Endothelial cell of umbilical vein (primary cell): ENCODE data around the gene MVK. TPM values are rescaled to one million over a fixed set of nuclear protein-coding genes. Genes with fewer than 3 reads are reported as not detected.

Experiments used
- BruUV-seq: library from RNA; stranded (reverse); fragments of 400-500 nt; replicated peaks from 2 replicates; lab custom pipeline; 2021; lab: Mats Ljungman, UMichigan
- CTCF ChIA-PET: fragments of 300-600, 350-600 bp; sonication (Branson Sonifier 250); formaldehyde crosslinking; loops from one replicate; lab custom pipeline; 2021; ENCODE audit warnings: antibody characterized with exemption, inconsistent platforms; lab: Charles Lee
- POLR2A ChIA-PET: fragments of 300-600, 350-600 bp; sonication (Branson Sonifier 250); formaldehyde crosslinking; loops from one replicate; lab custom pipeline; 2021; ENCODE audit warnings: antibody characterized with exemption, inconsistent platforms; lab: Charles Lee
- DNase-seq: peaks from one replicate; pipeline ENCODE4 v3.0.0-alpha.2; 2011; ENCODE audit warnings: low read depth, low spot score
- FAIRE-seq: peaks from 2 replicates; lab custom pipeline; 2011; peaks lifted over from hg19 to GRCh38; lab: Jason Lieb, UNC
- H2AFZ ChIP-seq: 2 replicates; pipeline ENCODE4 v1.6.0; 2012; ENCODE audit warnings: low read depth, low read length, control low read depth, inconsistent platforms
- H3K27ac ChIP-seq: 2 replicates; pipeline ENCODE4 v1.5.1; 2011; ENCODE audit warnings: low read depth, mild to moderate bottlenecking, control low read depth, low read length, moderate library complexity; ENCODE audit not compliant: insufficient read depth
- H3K27me3 ChIP-seq, 2 experiments: 2 replicates each; pipeline versions ENCODE4 v1.6.0 to v1.6.1; 2011; ENCODE audit warnings: low read length in 2 of 2, mixed read lengths in 1 of 2; ENCODE audit not compliant: control insufficient read depth in 2 of 2, insufficient read depth in 2 of 2
- H3K36me3 ChIP-seq, 2 experiments: 2 replicates in 1 of 2; 3 replicates in 1 of 2; pipeline ENCODE4 v1.5.1; 2011; ENCODE audit warnings: low read length in 2 of 2, mild to moderate bottlenecking in 1 of 2, moderate library complexity in 1 of 2; ENCODE audit not compliant: control insufficient read depth in 2 of 2, insufficient read depth in 2 of 2; ENCODE audit errors: extremely low read depth in 1 of 2
- H3K4me1 ChIP-seq: 3 replicates; pipeline ENCODE4 v1.5.1; 2011; ENCODE audit warnings: mild to moderate bottlenecking, low read length; ENCODE audit not compliant: control insufficient read depth, insufficient read depth; ENCODE audit errors: extremely low read depth
- H3K4me2 ChIP-seq: 2 replicates; pipeline ENCODE4 v1.6.1; 2011; ENCODE audit warnings: low read length, control low read depth, mixed read lengths; ENCODE audit not compliant: insufficient read depth
- H3K4me3 ChIP-seq, 3 experiments: fragments of 200-600 bp in 1 of 3; sonication (generic), shearing (Covaris generic) in 1 of 3; replicated peaks in 1 of 3; 2 replicates each; pipeline ENCODE4 v1.5.1; 2011 to 2016; ENCODE audit warnings: control low read depth in 3 of 3, low read length in 3 of 3, mild to moderate bottlenecking in 2 of 3, inconsistent platforms in 1 of 3, low read depth in 1 of 3, moderate library complexity in 1 of 3; ENCODE audit not compliant: insufficient read depth in 1 of 3
- H3K79me2 ChIP-seq: 2 replicates; pipeline ENCODE4 v1.6.0; 2012; ENCODE audit warnings: low read length, inconsistent platforms; ENCODE audit not compliant: control insufficient read depth, insufficient read depth
- H3K9ac ChIP-seq: replicated peaks from 2 replicates; pipeline ENCODE3; 2011; ENCODE audit warnings: low read length, control low read depth; ENCODE audit not compliant: insufficient read depth; ENCODE audit errors: extremely low read depth
- H3K9me1 ChIP-seq: replicated peaks from 3 replicates; pipeline ENCODE4 v1.6.0; 2011; ENCODE audit warnings: mild to moderate bottlenecking, low read length; ENCODE audit not compliant: control insufficient read depth, insufficient read depth; ENCODE audit errors: extremely low read depth
- H3K9me3 ChIP-seq: replicated peaks from 2 replicates; pipeline ENCODE4 v1.5.1; 2012; ENCODE audit warnings: low read length, inconsistent platforms; ENCODE audit not compliant: control insufficient read depth, insufficient read depth
- H4K20me1 ChIP-seq: replicated peaks from 2 replicates; pipeline ENCODE3; 2011; ENCODE audit warnings: mild to moderate bottlenecking, low read length; ENCODE audit not compliant: control insufficient read depth, insufficient read depth; ENCODE audit errors: extremely low read depth
- EZH2 ChIP-seq: IDR thresholded peaks from 2 replicates; pipeline ENCODE4 v1.6.1; 2012; ENCODE audit warnings: borderline replicate concordance, low read depth, mild to moderate bottlenecking, moderate library complexity, low read length, inconsistent platforms; ENCODE audit not compliant: severe bottlenecking
- FOS ChIP-seq: IDR thresholded peaks from 2 replicates; pipeline ENCODE4 v1.6.1; 2011; ENCODE audit warnings: mild to moderate bottlenecking, low read length, moderate library complexity, borderline replicate concordance; ENCODE audit not compliant: insufficient read depth
- GATA2 ChIP-seq: IDR thresholded peaks from 2 replicates; pipeline ENCODE4 v1.7.0; 2011; ENCODE audit warnings: low read depth, mild to moderate bottlenecking, moderate library complexity, mixed read lengths, low read length; ENCODE audit not compliant: insufficient read length, insufficient read depth
- JUN ChIP-seq: IDR thresholded peaks from 2 replicates; pipeline ENCODE4 v1.6.1; 2011; ENCODE audit warnings: borderline replicate concordance, low read depth; ENCODE audit not compliant: insufficient read length, insufficient read depth
- MYC ChIP-seq: IDR thresholded peaks from one replicate; pipeline ENCODE4 v1.6.1; 2011; ENCODE audit warnings: mild to moderate bottlenecking, low read depth, low read length
- POLR2A ChIP-seq: IDR thresholded peaks from 2 replicates; pipeline ENCODE4 v1.6.1; 2012; ENCODE audit warnings: low read depth, mild to moderate bottlenecking, control low read depth, low read length
- POLR2AphosphoS5 ChIP-seq: IDR thresholded peaks from 2 replicates; pipeline ENCODE4 v1.6.1; 2012; ENCODE audit warnings: low read depth, mild to moderate bottlenecking, control low read depth, low read length, moderate library complexity; ENCODE audit not compliant: insufficient read depth
- dilution Hi-C: fragments of 300-500 bp; cut with MboI; formaldehyde crosslinking; loops from one replicate; pipeline ENCODE4 v1.15.0; 2019; ENCODE audit warnings: low sequenced_read_pairs; ENCODE audit not compliant: extremely low pct_ligation_motif_present
- intact Hi-C: fragments of 100-400 bp; cut with micrococcal nuclease; formaldehyde crosslinking; loops from one replicate; pipeline ENCODE4 v1.10.0; 2022
- polyA plus RNA-seq, 4 experiments: library from polyadenylated mRNA; depleted of rRNA in 3 of 4; stranded (reverse) in 3 of 4; unstranded in 1 of 4; fragments of >200 nt; gene quantifications; 2 replicates each; pipeline versions ENCODE4 v1.2.1 to v1.2.3, GENCODE V29; 2011 to 2012; ENCODE audit warnings: missing spikeins in 1 of 4
- total RNA-seq: library from RNA; stranded (reverse); gene quantifications from 2 replicates; pipeline ENCODE4 v1.2.3, GENCODE V29; 2021
- TF ChIP-seq, protein P1 (sequence below), 2 donors: IDR thresholded peaks; 1 replicate in 1 of 2; 2 replicates in 1 of 2; pipeline ENCODE4 v1.5.1; 2011; ENCODE audit warnings: low read length in 2 of 2, mild to moderate bottlenecking in 2 of 2, moderate library complexity in 2 of 2, control low read depth in 1 of 2, inconsistent platforms in 1 of 2, low read depth in 1 of 2; ENCODE audit not compliant: insufficient read depth in 1 of 2; ENCODE audit errors: extremely low read depth in 1 of 2
- TF ChIP-seq, protein P2 (sequence below): IDR thresholded peaks from 2 replicates; pipeline ENCODE4 v1.6.1; 2011; ENCODE audit not compliant: insufficient read depth, insufficient read length

Gene MVK
- total and polyA plus RNA-seq, 2 donors (not counting 3 experiments of a cell fraction or from before 2014, with no cell fraction given): 32.6 to 42.6 TPM

DNA sequence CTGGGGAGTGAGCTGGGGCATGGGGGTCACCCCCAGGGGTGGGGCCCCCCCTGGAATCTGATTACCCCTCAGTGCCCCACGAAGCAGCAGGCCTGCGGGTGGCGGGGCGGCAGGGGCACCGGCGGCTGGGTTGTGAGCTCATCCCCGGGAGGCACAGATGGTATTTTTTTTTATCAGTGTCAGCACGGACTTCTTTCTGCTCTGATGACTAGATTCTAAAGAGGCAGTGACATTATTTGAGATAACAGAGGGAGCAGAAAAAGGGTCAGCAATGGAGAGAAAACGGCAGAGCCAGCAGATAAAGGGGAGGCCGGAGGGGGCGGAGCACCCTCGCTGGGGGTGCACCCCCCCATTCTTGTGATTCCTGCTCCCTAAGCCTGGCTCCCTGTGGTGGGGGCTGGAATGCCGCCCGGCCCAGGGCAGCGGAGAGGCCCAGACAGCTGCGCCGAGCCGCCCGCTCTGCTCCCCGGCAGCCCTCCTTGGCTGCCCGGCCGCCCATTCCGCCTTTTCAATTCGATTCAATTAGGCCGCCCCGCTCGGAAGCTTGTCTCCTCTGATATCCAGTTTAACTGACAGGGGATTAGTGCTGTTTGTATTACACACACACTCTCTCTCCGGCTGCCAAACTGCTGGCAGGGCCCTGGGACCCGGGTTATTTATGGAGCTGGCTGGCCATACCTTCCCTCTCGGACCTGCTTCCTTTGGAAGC, 32.9 kb downstream of the MVK start:
- Histone ChIP-seq H3K79me2 (no peaks in the 10 kb centered on the region), H3K9ac (no peak overlapping the region), H2AFZ (no peak overlapping the region), H3K9me1 (no peaks in the 10 kb centered on the region), H3K4me1 (no peaks in the 10 kb centered on the region), H3K4me3 (no peak overlapping the region), H4K20me1 (no peaks in the 10 kb centered on the region), H3K27me3 (peaks cover 7% of the 10 kb centered on the region in 2 experiments), H3K36me3 (no peaks in the 10 kb centered on the region), H3K27ac (no peak overlapping the region), H3K4me2 (no peak overlapping the region), H3K9me3 (no peaks in the 10 kb centered on the region)
- ChIA-PET POLR2A (no interaction called here), CTCF (interaction anchor here (1.0 to 1.6 kb wide), 2 partner anchors 9 to 169 kb away, joined by 3 to 6 read pairs; no protein-coding TSS in a partner anchor)
- intact Hi-C loops (no loop called here), dilution Hi-C loops (no loop called here)
- DNase-seq (no peak), FAIRE-seq (no peak)
- BruUV-seq: no TSS peak
- TF ChIP-seq FOS (no peak), MYC (no peak), EZH2 (no peak), JUN (no peak), POLR2A (no peak), GATA2 (no peak), POLR2AphosphoS5 (no peak)
- TF ChIP-seq, protein P1, sequence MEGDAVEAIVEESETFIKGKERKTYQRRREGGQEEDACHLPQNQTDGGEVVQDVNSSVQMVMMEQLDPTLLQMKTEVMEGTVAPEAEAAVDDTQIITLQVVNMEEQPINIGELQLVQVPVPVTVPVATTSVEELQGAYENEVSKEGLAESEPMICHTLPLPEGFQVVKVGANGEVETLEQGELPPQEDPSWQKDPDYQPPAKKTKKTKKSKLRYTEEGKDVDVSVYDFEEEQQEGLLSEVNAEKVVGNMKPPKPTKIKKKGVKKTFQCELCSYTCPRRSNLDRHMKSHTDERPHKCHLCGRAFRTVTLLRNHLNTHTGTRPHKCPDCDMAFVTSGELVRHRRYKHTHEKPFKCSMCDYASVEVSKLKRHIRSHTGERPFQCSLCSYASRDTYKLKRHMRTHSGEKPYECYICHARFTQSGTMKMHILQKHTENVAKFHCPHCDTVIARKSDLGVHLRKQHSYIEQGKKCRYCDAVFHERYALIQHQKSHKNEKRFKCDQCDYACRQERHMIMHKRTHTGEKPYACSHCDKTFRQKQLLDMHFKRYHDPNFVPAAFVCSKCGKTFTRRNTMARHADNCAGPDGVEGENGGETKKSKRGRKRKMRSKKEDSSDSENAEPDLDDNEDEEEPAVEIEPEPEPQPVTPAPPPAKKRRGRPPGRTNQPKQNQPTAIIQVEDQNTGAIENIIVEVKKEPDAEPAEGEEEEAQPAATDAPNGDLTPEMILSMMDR (IDR thresholded peaks at IDR 0.05; ENCODE audit: extremely low read depth in 1 of 2, insufficient read depth in 1 of 2, low read depth in 1 of 2, low read length in 2 of 2): no peak
- TF ChIP-seq, protein P2, sequence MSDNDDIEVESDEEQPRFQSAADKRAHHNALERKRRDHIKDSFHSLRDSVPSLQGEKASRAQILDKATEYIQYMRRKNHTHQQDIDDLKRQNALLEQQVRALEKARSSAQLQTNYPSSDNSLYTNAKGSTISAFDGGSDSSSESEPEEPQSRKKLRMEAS: no peak
